Right lobe of liver (tissue), 4 donors: ENCODE data around the gene CRYM.

ENCODE experiments used
- POLR2A ChIP-seq: fragments of 450-650 bp; IDR thresholded peaks from one replicate; pipeline ENCODE4 v1.6.1; 2017; ENCODE audit warnings: antibody characterized with exemption, mild to moderate bottlenecking
- TF ChIP-seq, protein P1 (sequence below), 4 donors: fragments of 200-600 bp in 3 of 4; fragments of 450-650 bp in 1 of 4; IDR thresholded peaks; one replicate each; pipeline versions ENCODE4 v1.5.1 to v1.8.0; 2016 to 2022; ENCODE audit warnings: antibody characterized with exemption in 4 of 4, mild to moderate bottlenecking in 2 of 4
- donor health status: DM: no; HTN: no; CAD: no.
- donor health status: DM: no; HTN: no; CAD: no.
- donor health status: DM: no; HTN: yes; CAD: no.

DNA sequence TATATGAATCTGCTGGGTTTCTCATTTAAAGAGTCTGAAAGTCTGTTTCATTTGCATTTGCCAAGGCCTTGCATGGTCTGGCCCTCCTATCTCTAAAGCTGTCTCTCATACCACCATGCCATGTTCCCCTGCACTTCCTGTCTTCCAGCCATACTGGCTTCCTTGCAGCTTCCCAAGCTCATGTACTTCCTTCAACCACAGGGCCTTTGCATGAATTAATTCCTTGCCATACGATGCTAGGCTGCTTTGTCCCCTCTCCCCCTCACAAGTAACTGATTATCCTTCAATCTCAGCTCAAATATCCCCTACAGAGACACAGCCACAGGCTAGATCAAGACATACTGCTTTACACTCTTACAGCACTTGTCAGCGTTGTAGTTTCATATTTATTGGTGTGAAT, 5.8 kb downstream of the CRYM start:
- TF ChIP-seq, protein P1, sequence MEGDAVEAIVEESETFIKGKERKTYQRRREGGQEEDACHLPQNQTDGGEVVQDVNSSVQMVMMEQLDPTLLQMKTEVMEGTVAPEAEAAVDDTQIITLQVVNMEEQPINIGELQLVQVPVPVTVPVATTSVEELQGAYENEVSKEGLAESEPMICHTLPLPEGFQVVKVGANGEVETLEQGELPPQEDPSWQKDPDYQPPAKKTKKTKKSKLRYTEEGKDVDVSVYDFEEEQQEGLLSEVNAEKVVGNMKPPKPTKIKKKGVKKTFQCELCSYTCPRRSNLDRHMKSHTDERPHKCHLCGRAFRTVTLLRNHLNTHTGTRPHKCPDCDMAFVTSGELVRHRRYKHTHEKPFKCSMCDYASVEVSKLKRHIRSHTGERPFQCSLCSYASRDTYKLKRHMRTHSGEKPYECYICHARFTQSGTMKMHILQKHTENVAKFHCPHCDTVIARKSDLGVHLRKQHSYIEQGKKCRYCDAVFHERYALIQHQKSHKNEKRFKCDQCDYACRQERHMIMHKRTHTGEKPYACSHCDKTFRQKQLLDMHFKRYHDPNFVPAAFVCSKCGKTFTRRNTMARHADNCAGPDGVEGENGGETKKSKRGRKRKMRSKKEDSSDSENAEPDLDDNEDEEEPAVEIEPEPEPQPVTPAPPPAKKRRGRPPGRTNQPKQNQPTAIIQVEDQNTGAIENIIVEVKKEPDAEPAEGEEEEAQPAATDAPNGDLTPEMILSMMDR (IDR thresholded peaks at IDR 0.05) = no peak
- TF ChIP-seq POLR2A = no peak
